ENCODE measurements around the gene RRP1B. TPM values are rescaled to one million over a fixed set of nuclear protein-coding genes. Genes with fewer than 3 reads are reported as not detected.

RRP1B gene
- total and polyA plus RNA-seq, 2 of the 13 experiments (the other 11 are each of a cell fraction or from before 2014, with no cell fraction given): 16.3 to 46.2 TPM

DNA sequence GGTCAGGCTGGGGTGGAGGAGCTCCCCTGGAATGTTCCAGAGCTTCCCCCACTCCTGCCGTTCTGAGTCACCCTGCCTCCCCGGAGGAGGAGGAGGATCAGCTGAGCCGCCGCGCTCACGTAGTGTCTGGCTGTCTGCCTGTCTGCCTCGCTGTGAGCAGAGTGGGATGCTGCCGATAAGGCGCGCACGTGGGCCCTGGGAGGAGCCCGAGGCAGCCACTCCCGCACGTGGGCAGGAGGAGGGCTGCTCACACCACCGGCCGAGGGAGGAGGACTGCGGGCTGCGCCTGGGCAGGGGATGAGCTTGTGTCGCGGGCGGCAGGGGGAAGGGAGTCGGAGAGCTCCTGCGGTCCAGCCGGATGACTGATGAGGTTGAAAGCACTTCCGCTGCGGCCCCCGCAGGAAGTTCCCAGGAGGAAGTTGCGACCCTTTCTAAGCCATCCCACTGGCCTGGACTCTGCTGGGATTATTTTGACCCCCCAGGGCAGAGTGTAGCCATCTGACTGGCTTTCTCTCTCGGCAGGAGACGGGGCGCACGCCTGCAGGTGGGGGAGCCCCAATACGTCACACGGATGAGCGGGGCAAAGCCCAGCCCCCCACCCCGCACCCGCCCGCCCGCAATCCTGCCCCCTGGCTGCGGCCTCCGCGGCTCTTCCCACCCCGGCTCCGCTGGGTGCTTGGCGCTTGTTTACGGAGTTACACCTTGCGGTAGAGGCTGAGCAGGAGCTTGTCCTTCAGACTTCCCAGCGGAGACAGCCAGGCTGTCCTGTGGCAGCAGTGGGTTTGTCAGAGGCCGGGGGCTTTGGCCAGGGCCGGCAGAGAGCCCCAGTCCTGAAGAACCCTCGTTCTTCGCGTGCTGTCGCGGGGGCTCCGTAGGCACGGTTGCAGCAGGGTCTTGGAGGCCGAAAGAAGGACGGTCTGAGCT lies 69.4 kb downstream of the RRP1B start (continued):
- peak; percentile 50 for TF ChIP-seq CTCF (CRISPR knock-in tag; IDR thresholded peaks at IDR 0.05)
- TF ChIP-seq PCBP2 (optimal IDR thresholded peaks at IDR 0.05; ENCODE audit: low read depth, low read length, poor library complexity, severe bottlenecking): no peak
- TF ChIP-seq ZNF687 (CRISPR knock-in tag; IDR thresholded peaks at IDR 0.05): peak; percentile 97
- TF ChIP-seq REPIN1 (CRISPR knock-in tag; IDR thresholded peaks at IDR 0.05; ENCODE audit: borderline replicate concordance, low read depth): peak; percentile 93
